Endodermal cell (in vitro differentiated cells): Measurements from ENCODE around the gene OR12D2. TPM values are rescaled to one million over a fixed set of nuclear protein-coding genes. Genes with fewer than 3 reads are reported as not detected.
"Not testable (repeated sequence)": the region's sequence is repeated elsewhere in the genome, so short reads cannot be mapped to it uniquely, and the experiment has no call there.

Experiments
- DNase-seq: peaks from one replicate; pipeline ENCODE4 v3.0.0-alpha.2; 2017
- H3K27ac ChIP-seq: 2 replicates; pipeline ENCODE4 v1.5.1; 2013; ENCODE audit warnings: mild to moderate bottlenecking, low read depth, low read length, moderate library complexity
- H3K27me3 ChIP-seq: 2 replicates; pipeline ENCODE4 v1.6.1; 2013; ENCODE audit warnings: mild to moderate bottlenecking, low read length, moderate library complexity; ENCODE audit not compliant: insufficient read depth, control insufficient read depth, poor library complexity, severe bottlenecking
- H3K36me3 ChIP-seq: 2 replicates; pipeline ENCODE4 v1.7.0; 2013; ENCODE audit warnings: mild to moderate bottlenecking, low read length, moderate library complexity; ENCODE audit not compliant: control insufficient read depth, insufficient read depth
- H3K4me1 ChIP-seq: one replicate; pipeline ENCODE4 v1.7.0; 2013; ENCODE audit warnings: low read length; ENCODE audit not compliant: control insufficient read depth, insufficient read depth
- H3K4me3 ChIP-seq: 2 replicates; pipeline ENCODE4 v1.5.1; 2013; ENCODE audit warnings: mild to moderate bottlenecking, low read length, moderate library complexity
- H3K9ac ChIP-seq: 2 replicates; pipeline ENCODE4 v1.6.1; 2013; ENCODE audit warnings: mild to moderate bottlenecking, low read length, moderate library complexity; ENCODE audit not compliant: poor library complexity, severe bottlenecking; ENCODE audit errors: extremely low read depth
- H3K9me3 ChIP-seq: 2 replicates; pipeline ENCODE4 v1.6.1; 2013; ENCODE audit warnings: mild to moderate bottlenecking, low read length, moderate library complexity; ENCODE audit not compliant: control insufficient read depth
- H3K27ac Mint-ChIP-seq: 2 replicates; pipeline ENCODE4 v1.8.0; 2020; ENCODE audit warnings: mixed read lengths
- H3K27me3 Mint-ChIP-seq: 2 replicates; pipeline ENCODE4 v1.8.0; 2021; ENCODE audit warnings: mild to moderate bottlenecking, mixed read lengths; ENCODE audit not compliant: insufficient read depth
- H3K36me3 Mint-ChIP-seq: 2 replicates; pipeline ENCODE4 v1.8.0; 2020; ENCODE audit warnings: low read depth, mixed read lengths
- H3K4me1 Mint-ChIP-seq: 2 replicates; pipeline ENCODE4 v1.8.0; 2020; ENCODE audit warnings: mixed read lengths
- H3K4me3 Mint-ChIP-seq: 2 replicates; pipeline ENCODE4 v1.8.0; 2020; ENCODE audit warnings: mild to moderate bottlenecking, moderate library complexity, mixed read lengths
- H3K9me3 Mint-ChIP-seq: 2 replicates; pipeline ENCODE4 v1.8.0; 2020; ENCODE audit warnings: mild to moderate bottlenecking, mixed read lengths
- WGBS, 2 experiments: methylation state at CpG; one replicate each; pipeline versions ENCODE4 v1.1.5 to v1.1.7; 2013; ENCODE audit warnings: missing lambda C conversion rate in 2 of 2, mixed read lengths in 1 of 2; ENCODE audit not compliant: insufficient coverage in 1 of 2, insufficient read length in 1 of 2; 5-methylcytosine and 5-hydroxymethylcytosine counted together
- total RNA-seq, 2 donors: library from RNA; stranded (reverse); fragmentation: NEBNext Ultra II Directional in 1 of 2; extraction: Animal tissue kit (Norgen Biotek cat#: 25700) in 1 of 2; gene quantifications; 2 replicates in 1 of 2; 3 replicates in 1 of 2; pipeline ENCODE4 v1.2.1, GENCODE V29; 2021
- TF ChIP-seq, protein P1 (sequence below): fragments of 200-600 bp; sonication (generic); conservative IDR thresholded peaks from 2 replicates; pipeline ENCODE4 v1.5.0; 2021; ENCODE audit warnings: antibody characterized with exemption, mild to moderate bottlenecking

The OR12D2 gene
- total RNA-seq, 2 donors from 2014 or later: not detected

DNA sequence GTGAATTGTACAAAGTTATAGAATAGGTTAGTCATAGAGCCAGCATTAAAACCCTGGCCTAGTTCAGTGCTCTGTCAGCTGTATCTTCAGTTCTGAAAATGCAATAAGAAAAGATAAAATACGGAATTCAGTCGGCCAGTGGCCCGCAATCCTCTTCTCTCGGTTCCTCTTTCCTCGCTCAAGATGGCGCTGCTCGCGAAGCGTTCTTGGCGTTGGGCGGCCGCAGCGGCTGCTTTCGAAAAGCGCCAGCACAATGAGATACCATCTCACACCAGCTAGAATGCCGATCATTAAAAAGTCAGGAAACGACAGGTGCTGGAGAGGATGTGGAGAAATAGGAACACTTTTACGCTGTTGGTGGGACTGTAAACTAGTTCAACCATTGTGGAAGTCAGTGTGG is 41.3 kb downstream of the OR12D2 start:
- not testable (repeated sequence) for H3K4me3 ChIP-seq, H3K4me1 ChIP-seq, H3K9me3 Mint-ChIP-seq, H3K36me3 Mint-ChIP-seq, H3K4me1 Mint-ChIP-seq, H3K9ac ChIP-seq, H3K27me3 ChIP-seq, H3K27ac Mint-ChIP-seq, H3K27me3 Mint-ChIP-seq, H3K4me3 Mint-ChIP-seq, H3K27ac ChIP-seq, H3K36me3 ChIP-seq, H3K9me3 ChIP-seq
- TF ChIP-seq, protein P1, sequence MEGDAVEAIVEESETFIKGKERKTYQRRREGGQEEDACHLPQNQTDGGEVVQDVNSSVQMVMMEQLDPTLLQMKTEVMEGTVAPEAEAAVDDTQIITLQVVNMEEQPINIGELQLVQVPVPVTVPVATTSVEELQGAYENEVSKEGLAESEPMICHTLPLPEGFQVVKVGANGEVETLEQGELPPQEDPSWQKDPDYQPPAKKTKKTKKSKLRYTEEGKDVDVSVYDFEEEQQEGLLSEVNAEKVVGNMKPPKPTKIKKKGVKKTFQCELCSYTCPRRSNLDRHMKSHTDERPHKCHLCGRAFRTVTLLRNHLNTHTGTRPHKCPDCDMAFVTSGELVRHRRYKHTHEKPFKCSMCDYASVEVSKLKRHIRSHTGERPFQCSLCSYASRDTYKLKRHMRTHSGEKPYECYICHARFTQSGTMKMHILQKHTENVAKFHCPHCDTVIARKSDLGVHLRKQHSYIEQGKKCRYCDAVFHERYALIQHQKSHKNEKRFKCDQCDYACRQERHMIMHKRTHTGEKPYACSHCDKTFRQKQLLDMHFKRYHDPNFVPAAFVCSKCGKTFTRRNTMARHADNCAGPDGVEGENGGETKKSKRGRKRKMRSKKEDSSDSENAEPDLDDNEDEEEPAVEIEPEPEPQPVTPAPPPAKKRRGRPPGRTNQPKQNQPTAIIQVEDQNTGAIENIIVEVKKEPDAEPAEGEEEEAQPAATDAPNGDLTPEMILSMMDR: peak; percentile 57
- 88 to 94% methylated on average over 4 to 17 of the region's 18 CpGs for WGBS, 2 experiments
- DNase-seq: peak; percentile 80

DNA sequence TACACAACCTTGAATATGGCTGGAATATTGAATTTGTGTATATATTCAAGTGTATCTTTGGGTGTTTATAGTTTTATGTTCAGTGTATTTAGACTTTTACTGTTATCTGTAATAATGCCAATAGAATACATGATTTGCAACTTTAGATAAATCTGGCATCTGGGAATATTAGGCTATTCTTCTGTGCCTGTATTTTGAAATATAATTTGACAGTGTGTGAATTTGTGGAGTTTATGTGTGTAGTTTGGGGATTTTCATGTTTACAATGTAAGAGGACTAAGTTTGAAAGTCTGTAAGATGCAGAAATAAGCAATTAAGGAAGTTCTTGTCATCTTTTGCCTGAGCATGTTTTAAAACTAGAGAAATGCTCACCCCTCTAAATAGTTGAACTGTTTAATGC is 43.6 kb downstream of the OR12D2 start, which contains the start of gene OR10C1:
OR10C1 (plus strand) TSS at position 301 of the 400 bp plus-strand sequence. CDS start 710 bp downstream, outside the sequence.
- no peak within 1 kb of the TSS for H3K9ac ChIP-seq
- Mint-ChIP-seq H3K9me3 (no peaks in the 10 kb centered on the region), H3K4me1 (no peaks in the 10 kb centered on the region), H3K36me3 (no peaks in the 10 kb centered on the region), H3K27ac (no peak within 1 kb of the TSS), H3K4me3 (no peak within 1 kb of the TSS), H3K27me3 (peaks cover 4% of the 10 kb centered on the region)
- no peak for DNase-seq
- H3K27me3 ChIP-seq: no peaks in the 10 kb centered on the region
- TF ChIP-seq, protein P1: no peak
- no peaks in the 10 kb centered on the region for H3K36me3 ChIP-seq
- H3K9me3 ChIP-seq: peaks cover 6% of the 10 kb centered on the region
- H3K27ac ChIP-seq: no peak within 1 kb of the TSS
- no peaks in the 10 kb centered on the region for H3K4me1 ChIP-seq
- no peak within 1 kb of the TSS for H3K4me3 ChIP-seq

DNA sequence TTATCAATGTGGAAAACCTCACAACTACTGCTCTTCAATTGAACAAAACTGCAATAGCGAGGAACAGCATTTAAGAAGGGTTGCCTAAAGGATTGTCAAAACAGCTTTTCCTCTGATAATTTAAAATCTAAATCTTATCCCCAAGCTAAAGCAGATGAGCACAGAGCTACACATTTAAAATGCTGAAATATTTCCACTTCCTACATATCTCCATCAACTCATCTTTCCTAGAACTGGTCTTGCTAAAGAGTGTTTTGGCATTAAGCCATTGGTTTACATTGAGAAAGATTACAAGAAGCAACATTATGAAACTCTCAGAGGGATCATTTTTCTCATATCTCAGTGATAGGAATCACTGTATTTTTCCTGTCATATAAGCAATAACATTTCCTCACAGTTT is 47.3 kb downstream of the OR12D2 start:
- Histone ChIP-seq H3K9ac (no peak overlapping the region), H3K9me3 (no peaks in the 10 kb centered on the region), H3K27me3 (no peaks in the 10 kb centered on the region), H3K4me3 (no peak overlapping the region), H3K36me3 (no peaks in the 10 kb centered on the region), H3K27ac (no peak overlapping the region), H3K4me1 (no peaks in the 10 kb centered on the region)
- DNase-seq: no peak
- Mint-ChIP-seq H3K36me3 (no peaks in the 10 kb centered on the region), H3K27me3 (peaks cover 5% of the 10 kb centered on the region), H3K9me3 (no peaks in the 10 kb centered on the region), H3K4me1 (no peaks in the 10 kb centered on the region), H3K4me3 (no peak overlapping the region), H3K27ac (no peak overlapping the region)
- WGBS, 2 experiments: 87 to 100% methylated on average over 1 of the region's 1 CpG
- TF ChIP-seq, protein P1: no peak

GRCh38 chr6:29444031-29444430 is 48.6 kb downstream of the OR12D2 start:
- not testable (repeated sequence) for H3K27me3 ChIP-seq, H3K27ac Mint-ChIP-seq, H3K36me3 Mint-ChIP-seq, H3K4me1 Mint-ChIP-seq, H3K36me3 ChIP-seq, H3K4me3 Mint-ChIP-seq, H3K4me3 ChIP-seq, H3K27ac ChIP-seq, DNase-seq, H3K27me3 Mint-ChIP-seq, H3K9ac ChIP-seq, H3K9me3 ChIP-seq, H3K9me3 Mint-ChIP-seq, H3K4me1 ChIP-seq
- 96 to 100% methylated on average over 1 of the region's 1 CpG for WGBS, 2 experiments
